K562 (cell line): ENCODE results near the gene NOX5. TPM values are rescaled to one million over a fixed set of nuclear protein-coding genes. Genes with fewer than 3 reads are reported as not detected.

ENCODE experiments used
- GATA2 ChIP-seq: sonication (generic); formaldehyde crosslinking; IDR thresholded peaks from 2 replicates; pipeline ENCODE4 v1.4.0; 2020; ENCODE audit warnings: mild to moderate bottlenecking, missing genetic modification reagents
- HEY1 ChIP-seq: fragments of 250-450 bp; sonication (Bioruptor Pico); IDR thresholded peaks from 2 replicates; pipeline ENCODE4 v1.5.0; 2020; ENCODE audit warnings: mild to moderate bottlenecking, moderate library complexity, borderline replicate concordance
- HSF4 ChIP-seq: fragments of 250-450 bp; sonication (Bioruptor Pico); IDR thresholded peaks from 2 replicates; pipeline ENCODE4 v2.1.2; 2022; ENCODE audit warnings: mild to moderate bottlenecking, moderate library complexity, borderline replicate concordance
- JUN ChIP-seq, 2 experiments: sonication (generic) in 1 of 2; formaldehyde crosslinking in 1 of 2; IDR thresholded peaks; 2 replicates each; pipeline versions ENCODE4 v1.6.1 to v1.8.0; 2012 to 2022; ENCODE audit warnings: borderline replicate concordance in 2 of 2, mild to moderate bottlenecking in 2 of 2, improper control_type of control experiment in 1 of 2, low read depth in 1 of 2, low read length in 1 of 2, missing genetic modification reagents in 1 of 2
- POLR2AphosphoS5 ChIP-seq: IDR thresholded peaks from 2 replicates; pipeline ENCODE4 v1.6.1; 2011; ENCODE audit warnings: mild to moderate bottlenecking, low read depth, low read length, moderate library complexity; ENCODE audit not compliant: control insufficient read depth, insufficient read depth
- PTTG1 ChIP-seq: fragments of 450-650 bp; IDR thresholded peaks from 2 replicates; pipeline ENCODE4 v1.6.1; 2016; ENCODE audit warnings: low read depth, mild to moderate bottlenecking, missing genetic modification characterization, missing compliant biosample characterization
- ZNF57 ChIP-seq: fragments of 450-650 bp; formaldehyde crosslinking; IDR thresholded peaks from 2 replicates; pipeline ENCODE4 v1.4.0; 2020; ENCODE audit warnings: mild to moderate bottlenecking, moderate library complexity
- polyA plus RNA-seq, 8 experiments: library from polyadenylated mRNA; depleted of rRNA in 4 of 8; stranded (reverse) in 5 of 8; unstranded in 3 of 8; fragments of >200 nt; fragmentation: Nextera tagmentation in 2 of 8; fragmentation: Illumina TruSeq in 1 of 8; extraction: Ambion mirVana in 2 of 8; extraction: Trizol in 1 of 8; gene quantifications; 2 replicates each; pipeline versions ENCODE4 v1.2.1 to v1.2.3, GENCODE V29; 2011 to 2014; ENCODE audit warnings: inconsistent platforms in 1 of 8, missing spikeins in 1 of 8
- total RNA-seq, 7 experiments: library from RNA; depleted of rRNA in 6 of 7; stranded (reverse); fragments of >200 nt in 6 of 7; fragmentation: Illumina TruSeq in 2 of 7; extraction: Trizol in 2 of 7; gene quantifications; 2 replicates each; pipeline versions ENCODE4 v1.2.1 to v1.2.3, GENCODE V29; 2011 to 2021; ENCODE audit warnings: low replicate concordance in 1 of 7
- TF ChIP-seq, protein P1 (sequence below): sonication (generic); formaldehyde crosslinking; IDR thresholded peaks from 2 replicates; pipeline ENCODE4 v1.8.1; 2023; ENCODE audit warnings: mild to moderate bottlenecking, missing genetic modification reagents
- TF ChIP-seq, protein P2 (sequence below): fragments of 450-650 bp; formaldehyde crosslinking; conservative IDR thresholded peaks from 2 replicates; pipeline ENCODE4 v1.4.0; 2022; ENCODE audit warnings: mild to moderate bottlenecking, missing genetic modification characterization
- TF ChIP-seq, protein P3 (sequence below): fragments of 450-650 bp; IDR thresholded peaks from 2 replicates; pipeline ENCODE4 v1.6.1; 2016; ENCODE audit warnings: low read depth
- TF ChIP-seq, protein P4 (sequence below): sonication (generic); formaldehyde crosslinking; IDR thresholded peaks from 2 replicates; pipeline ENCODE4 v1.8.0; 2022; ENCODE audit warnings: missing genetic modification reagents, mild to moderate bottlenecking, moderate library complexity, borderline replicate concordance
- TF ChIP-seq, protein P5 (sequence below): fragments of 450-650 bp; formaldehyde crosslinking; IDR thresholded peaks from 2 replicates; pipeline ENCODE4 v1.4.0; 2022; ENCODE audit warnings: missing genetic modification characterization

Gene NOX5
- total and polyA plus RNA-seq, 9 of the 15 experiments (the other 6 are each of a cell fraction or from before 2014, with no cell fraction given), result 0.01 TPM; not detected in 8

DNA sequence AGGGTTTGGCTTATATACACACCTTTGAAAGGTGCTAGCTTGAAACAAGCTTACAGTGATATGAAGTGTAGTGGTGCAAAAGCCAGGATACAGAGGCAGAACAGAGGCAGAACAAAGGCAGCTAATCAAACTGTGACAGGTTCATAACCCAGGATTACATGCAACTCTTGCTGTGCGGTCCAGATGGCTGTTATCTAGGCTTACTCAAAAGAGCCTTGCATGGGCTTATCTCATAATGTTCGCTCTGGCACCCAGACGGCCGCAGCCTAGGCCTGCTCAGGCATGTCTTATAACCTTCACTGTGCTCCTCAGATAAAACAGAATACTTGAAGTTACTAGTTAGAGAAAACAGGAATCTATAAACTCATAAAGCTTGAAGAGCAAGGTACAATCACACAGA, 22.8 kb upstream of the NOX5 start (continued):
- TF ChIP-seq HSF4 (no peak), JUN (IDR thresholded peaks at IDR 0.05; ENCODE audit: borderline replicate concordance, low read depth, low read length) (peak; percentile 58), JUN (CRISPR knock-in tag; IDR thresholded peaks at IDR 0.05; ENCODE audit: borderline replicate concordance) (no peak), HEY1 (CRISPR knock-in tag) (no peak), POLR2AphosphoS5 (peak; percentile 99), PTTG1 (tag) (no peak), ZNF57 (no peak), GATA2 (peak; percentile 99)
- TF ChIP-seq, protein P1, sequence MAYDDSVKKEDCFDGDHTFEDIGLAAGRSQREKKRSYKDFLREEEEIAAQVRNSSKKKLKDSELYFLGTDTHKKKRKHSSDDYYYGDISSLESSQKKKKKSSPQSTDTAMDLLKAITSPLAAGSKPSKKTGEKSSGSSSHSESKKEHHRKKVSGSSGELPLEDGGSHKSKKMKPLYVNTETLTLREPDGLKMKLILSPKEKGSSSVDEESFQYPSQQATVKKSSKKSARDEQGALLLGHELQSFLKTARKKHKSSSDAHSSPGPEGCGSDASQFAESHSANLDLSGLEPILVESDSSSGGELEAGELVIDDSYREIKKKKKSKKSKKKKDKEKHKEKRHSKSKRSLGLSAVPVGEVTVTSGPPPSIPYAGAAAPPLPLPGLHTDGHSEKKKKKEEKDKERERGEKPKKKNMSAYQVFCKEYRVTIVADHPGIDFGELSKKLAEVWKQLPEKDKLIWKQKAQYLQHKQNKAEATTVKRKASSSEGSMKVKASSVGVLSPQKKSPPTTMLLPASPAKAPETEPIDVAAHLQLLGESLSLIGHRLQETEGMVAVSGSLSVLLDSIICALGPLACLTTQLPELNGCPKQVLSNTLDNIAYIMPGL (CRISPR knock-in tag), result no peak
- TF ChIP-seq, protein P2, sequence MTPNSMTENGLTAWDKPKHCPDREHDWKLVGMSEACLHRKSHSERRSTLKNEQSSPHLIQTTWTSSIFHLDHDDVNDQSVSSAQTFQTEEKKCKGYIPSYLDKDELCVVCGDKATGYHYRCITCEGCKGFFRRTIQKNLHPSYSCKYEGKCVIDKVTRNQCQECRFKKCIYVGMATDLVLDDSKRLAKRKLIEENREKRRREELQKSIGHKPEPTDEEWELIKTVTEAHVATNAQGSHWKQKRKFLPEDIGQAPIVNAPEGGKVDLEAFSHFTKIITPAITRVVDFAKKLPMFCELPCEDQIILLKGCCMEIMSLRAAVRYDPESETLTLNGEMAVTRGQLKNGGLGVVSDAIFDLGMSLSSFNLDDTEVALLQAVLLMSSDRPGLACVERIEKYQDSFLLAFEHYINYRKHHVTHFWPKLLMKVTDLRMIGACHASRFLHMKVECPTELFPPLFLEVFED (CRISPR knock-in tag), result no peak
- TF ChIP-seq, protein P3, sequence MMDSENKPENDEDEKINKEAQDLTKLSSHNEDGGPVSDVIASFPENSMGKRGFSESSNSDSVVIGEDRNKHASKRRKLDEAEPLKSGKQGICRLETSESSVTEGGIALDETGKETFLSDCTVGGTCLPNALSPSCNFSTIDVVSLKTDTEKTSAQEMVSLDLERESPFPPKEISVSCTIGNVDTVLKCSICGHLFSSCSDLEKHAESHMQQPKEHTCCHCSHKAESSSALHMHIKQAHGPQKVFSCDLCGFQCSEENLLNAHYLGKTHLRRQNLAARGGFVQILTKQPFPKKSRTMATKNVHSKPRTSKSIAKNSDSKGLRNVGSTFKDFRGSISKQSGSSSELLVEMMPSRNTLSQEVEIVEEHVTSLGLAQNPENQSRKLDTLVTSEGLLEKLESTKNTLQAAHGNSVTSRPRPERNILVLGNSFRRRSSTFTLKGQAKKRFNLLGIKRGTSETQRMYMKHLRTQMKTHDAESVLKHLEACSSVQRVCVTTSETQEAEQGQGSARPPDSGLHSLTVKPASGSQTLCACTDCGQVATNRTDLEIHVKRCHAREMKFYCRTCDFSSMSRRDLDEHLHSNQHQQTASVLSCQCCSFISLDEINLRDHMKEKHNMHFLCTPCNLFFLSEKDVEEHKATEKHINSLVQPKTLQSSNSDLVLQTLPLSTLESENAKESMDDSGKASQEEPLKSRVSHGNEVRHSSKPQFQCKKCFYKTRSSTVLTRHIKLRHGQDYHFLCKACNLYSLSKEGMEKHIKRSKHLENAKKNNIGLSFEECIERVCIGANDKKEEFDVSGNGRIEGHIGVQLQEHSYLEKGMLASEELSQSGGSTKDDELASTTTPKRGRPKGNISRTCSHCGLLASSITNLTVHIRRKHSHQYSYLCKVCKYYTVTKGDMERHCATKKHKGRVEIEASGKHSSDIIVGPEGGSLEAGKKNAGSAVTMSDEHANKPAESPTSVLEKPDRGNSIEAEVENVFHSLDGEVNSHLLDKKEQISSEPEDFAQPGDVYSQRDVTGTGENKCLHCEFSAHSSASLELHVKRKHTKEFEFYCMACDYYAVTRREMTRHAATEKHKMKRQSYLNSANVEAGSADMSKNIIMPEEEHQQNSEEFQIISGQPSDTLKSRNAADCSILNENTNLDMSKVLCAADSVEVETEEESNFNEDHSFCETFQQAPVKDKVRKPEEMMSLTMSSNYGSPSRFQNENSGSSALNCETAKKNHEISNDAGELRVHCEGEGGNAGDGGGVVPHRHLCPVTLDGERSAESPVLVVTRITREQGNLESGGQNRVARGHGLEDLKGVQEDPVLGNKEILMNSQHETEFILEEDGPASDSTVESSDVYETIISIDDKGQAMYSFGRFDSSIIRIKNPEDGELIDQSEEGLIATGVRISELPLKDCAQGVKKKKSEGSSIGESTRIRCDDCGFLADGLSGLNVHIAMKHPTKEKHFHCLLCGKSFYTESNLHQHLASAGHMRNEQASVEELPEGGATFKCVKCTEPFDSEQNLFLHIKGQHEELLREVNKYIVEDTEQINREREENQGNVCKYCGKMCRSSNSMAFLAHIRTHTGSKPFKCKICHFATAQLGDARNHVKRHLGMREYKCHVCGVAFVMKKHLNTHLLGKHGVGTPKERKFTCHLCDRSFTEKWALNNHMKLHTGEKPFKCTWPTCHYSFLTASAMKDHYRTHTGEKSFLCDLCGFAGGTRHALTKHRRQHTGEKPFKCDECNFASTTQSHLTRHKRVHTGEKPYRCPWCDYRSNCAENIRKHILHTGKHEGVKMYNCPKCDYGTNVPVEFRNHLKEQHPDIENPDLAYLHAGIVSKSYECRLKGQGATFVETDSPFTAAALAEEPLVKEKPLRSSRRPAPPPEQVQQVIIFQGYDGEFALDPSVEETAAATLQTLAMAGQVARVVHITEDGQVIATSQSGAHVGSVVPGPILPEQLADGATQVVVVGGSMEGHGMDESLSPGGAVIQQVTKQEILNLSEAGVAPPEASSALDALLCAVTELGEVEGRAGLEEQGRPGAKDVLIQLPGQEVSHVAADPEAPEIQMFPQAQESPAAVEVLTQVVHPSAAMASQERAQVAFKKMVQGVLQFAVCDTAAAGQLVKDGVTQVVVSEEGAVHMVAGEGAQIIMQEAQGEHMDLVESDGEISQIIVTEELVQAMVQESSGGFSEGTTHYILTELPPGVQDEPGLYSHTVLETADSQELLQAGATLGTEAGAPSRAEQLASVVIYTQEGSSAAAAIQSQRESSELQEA, result no peak
- TF ChIP-seq, protein P4, sequence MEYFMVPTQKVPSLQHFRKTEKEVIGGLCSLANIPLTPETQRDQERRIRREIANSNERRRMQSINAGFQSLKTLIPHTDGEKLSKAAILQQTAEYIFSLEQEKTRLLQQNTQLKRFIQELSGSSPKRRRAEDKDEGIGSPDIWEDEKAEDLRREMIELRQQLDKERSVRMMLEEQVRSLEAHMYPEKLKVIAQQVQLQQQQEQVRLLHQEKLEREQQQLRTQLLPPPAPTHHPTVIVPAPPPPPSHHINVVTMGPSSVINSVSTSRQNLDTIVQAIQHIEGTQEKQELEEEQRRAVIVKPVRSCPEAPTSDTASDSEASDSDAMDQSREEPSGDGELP (CRISPR knock-in tag), result peak; percentile 67; the same call in 1 of the 2 replicates
- TF ChIP-seq, protein P5, sequence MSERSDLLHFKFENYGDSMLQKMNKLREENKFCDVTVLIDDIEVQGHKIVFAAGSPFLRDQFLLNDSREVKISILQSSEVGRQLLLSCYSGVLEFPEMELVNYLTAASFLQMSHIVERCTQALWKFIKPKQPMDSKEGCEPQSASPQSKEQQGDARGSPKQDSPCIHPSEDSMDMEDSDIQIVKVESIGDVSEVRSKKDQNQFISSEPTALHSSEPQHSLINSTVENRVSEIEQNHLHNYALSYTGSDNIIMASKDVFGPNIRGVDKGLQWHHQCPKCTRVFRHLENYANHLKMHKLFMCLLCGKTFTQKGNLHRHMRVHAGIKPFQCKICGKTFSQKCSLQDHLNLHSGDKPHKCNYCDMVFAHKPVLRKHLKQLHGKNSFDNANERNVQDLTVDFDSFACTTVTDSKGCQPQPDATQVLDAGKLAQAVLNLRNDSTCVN (CRISPR knock-in tag), result no peak
